GM12801 (cell line): ENCODE data around the gene PILRB.

ENCODE experiments used
- CTCF ChIP-seq: IDR thresholded peaks from one replicate; pipeline ENCODE4 v1.5.1; 2011; ENCODE audit warnings: control low read depth; ENCODE audit not compliant: insufficient read length; ENCODE audit errors: extremely low read depth

Gene PILRB

GRCh38 chr7:100366411-100367250 lies 8.7 kb downstream of the PILRB start:
- TF ChIP-seq CTCF, result no peak

- TF ChIP-seq CTCF, result no peak
These were observed 9.3 kb downstream of the PILRB start for GRCh38 chr7:100367251-100367620.

- TF ChIP-seq CTCF, result no peak
These were observed 10.0 kb downstream of the PILRB start for GRCh38 chr7:100367676-100368613.

- TF ChIP-seq CTCF, result no peak
These were observed 11.2 kb downstream of the PILRB start for GRCh38 chr7:100369105-100369504.

GRCh38 chr7:100370303-100370702 lies 12.4 kb downstream of the PILRB start:
- TF ChIP-seq CTCF, result no peak

- TF ChIP-seq CTCF, result no peak
These were observed 12.8 kb downstream of the PILRB start for GRCh38 chr7:100370746-100371145.

GRCh38 chr7:100371561-100372171 lies 13.7 kb downstream of the PILRB start:
- TF ChIP-seq CTCF, result no peak
